WERI-Rb-1 (cell line): ENCODE measurements around the gene CNTNAP2.

Experiments used
- DNase-seq: peaks from one replicate; pipeline ENCODE4 v3.0.0-alpha.2; 2020
- H3K27ac ChIP-seq: fragments of 250-450 bp; sonication (Bioruptor Pico); 2 replicates; pipeline ENCODE4 v1.5.1; 2020; ENCODE audit warnings: mild to moderate bottlenecking, moderate library complexity
- H3K27me3 ChIP-seq: fragments of 250-450 bp; sonication (Bioruptor Pico); 2 replicates; pipeline ENCODE4 v1.5.1; 2021; ENCODE audit warnings: mild to moderate bottlenecking, low read depth, moderate library complexity; ENCODE audit not compliant: insufficient read depth, severe bottlenecking
- H3K36me3 ChIP-seq: fragments of 250-450 bp; sonication (Bioruptor Pico); 2 replicates; pipeline ENCODE4 v1.5.1; 2020; ENCODE audit warnings: mild to moderate bottlenecking, moderate library complexity
- H3K4me3 ChIP-seq: 2 replicates; pipeline ENCODE4 v1.5.1; 2011; ENCODE audit warnings: low read depth, mild to moderate bottlenecking, control low read depth, low read length
- H3K9me3 ChIP-seq: fragments of 250-450 bp; sonication (Bioruptor Pico); 2 replicates; pipeline ENCODE4 v1.5.1; 2021; ENCODE audit warnings: mild to moderate bottlenecking, moderate library complexity; ENCODE audit not compliant: severe bottlenecking
- TF ChIP-seq, protein P1 (sequence below): IDR thresholded peaks from 2 replicates; pipeline ENCODE4 v1.5.1; 2011; ENCODE audit warnings: low read depth, mild to moderate bottlenecking, control low read depth, inconsistent platforms, low read length

Gene CNTNAP2

GRCh38 chr7:147990942-147991341 is 1874.3 kb downstream of the CNTNAP2 start:
- DNase-seq: no peak
- Histone ChIP-seq H3K27me3 (no peaks in the 10 kb centered on the region), H3K9me3 (peaks cover 12% of the 10 kb centered on the region), H3K36me3 (no peaks in the 10 kb centered on the region), H3K4me3 (no peak overlapping the region), H3K27ac (no peak overlapping the region)
- TF ChIP-seq, protein P1, sequence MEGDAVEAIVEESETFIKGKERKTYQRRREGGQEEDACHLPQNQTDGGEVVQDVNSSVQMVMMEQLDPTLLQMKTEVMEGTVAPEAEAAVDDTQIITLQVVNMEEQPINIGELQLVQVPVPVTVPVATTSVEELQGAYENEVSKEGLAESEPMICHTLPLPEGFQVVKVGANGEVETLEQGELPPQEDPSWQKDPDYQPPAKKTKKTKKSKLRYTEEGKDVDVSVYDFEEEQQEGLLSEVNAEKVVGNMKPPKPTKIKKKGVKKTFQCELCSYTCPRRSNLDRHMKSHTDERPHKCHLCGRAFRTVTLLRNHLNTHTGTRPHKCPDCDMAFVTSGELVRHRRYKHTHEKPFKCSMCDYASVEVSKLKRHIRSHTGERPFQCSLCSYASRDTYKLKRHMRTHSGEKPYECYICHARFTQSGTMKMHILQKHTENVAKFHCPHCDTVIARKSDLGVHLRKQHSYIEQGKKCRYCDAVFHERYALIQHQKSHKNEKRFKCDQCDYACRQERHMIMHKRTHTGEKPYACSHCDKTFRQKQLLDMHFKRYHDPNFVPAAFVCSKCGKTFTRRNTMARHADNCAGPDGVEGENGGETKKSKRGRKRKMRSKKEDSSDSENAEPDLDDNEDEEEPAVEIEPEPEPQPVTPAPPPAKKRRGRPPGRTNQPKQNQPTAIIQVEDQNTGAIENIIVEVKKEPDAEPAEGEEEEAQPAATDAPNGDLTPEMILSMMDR: no peak

DNA sequence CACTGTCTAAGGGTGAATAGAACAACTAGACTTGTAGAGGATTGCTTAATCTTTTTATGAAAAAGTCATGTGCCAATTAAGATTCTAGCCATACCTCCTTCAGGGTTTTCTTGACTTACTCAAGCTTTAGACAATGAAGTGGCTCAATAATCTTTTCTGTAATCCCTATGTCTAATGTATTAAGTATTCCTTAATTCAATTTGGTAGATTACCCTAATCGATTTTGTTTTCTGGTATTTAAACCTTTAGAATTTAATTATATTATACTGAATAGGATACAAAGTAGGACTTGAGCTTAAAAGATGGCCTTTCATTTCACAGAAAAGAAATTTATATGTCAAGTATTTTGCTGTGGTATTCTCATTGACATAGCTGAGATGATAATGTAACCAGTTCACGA is 1876.1 kb downstream of the CNTNAP2 start:
- Histone ChIP-seq H3K36me3 (no peaks in the 10 kb centered on the region), H3K27ac (no peak overlapping the region), H3K27me3 (no peaks in the 10 kb centered on the region), H3K4me3 (no peak overlapping the region), H3K9me3 (peaks cover 12% of the 10 kb centered on the region)
- no peak for DNase-seq
- TF ChIP-seq, protein P1: no peak

- no peaks in the 10 kb centered on the region for H3K9me3 ChIP-seq
- no peaks in the 10 kb centered on the region for H3K27me3 ChIP-seq
- TF ChIP-seq, protein P1: no peak
- no peak for DNase-seq
- no peak overlapping the region for H3K27ac ChIP-seq
- no peaks in the 10 kb centered on the region for H3K36me3 ChIP-seq
- no peak overlapping the region for H3K4me3 ChIP-seq
Observed at GRCh38 chr7:147997636-147998035, 1881.0 kb downstream of the CNTNAP2 start.

DNA sequence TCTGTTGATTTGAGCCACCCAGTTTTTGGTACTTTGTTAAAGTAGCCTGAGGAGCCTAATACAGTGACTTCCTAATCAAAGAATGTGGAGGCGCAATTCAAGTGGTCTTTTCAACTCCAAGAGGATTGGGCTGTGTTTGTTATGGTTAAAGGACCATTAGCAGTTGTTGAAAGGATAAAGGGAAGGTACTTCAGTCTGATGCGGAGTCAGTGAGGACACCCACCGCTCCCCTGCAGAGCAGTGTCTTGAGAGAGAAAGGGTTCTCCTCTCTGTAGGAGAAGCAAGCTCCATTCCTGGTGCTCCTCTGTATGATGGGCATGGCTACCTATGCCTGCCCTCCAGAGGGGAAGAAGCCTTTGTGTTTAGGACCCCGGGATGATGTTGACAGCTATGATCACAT is 1883.4 kb downstream of the CNTNAP2 start:
- Histone ChIP-seq H3K9me3 (no peaks in the 10 kb centered on the region), H3K27me3 (no peaks in the 10 kb centered on the region), H3K36me3 (no peaks in the 10 kb centered on the region), H3K4me3 (no peak overlapping the region), H3K27ac (no peak overlapping the region)
- TF ChIP-seq, protein P1: no peak
- DNase-seq: no peak

DNA sequence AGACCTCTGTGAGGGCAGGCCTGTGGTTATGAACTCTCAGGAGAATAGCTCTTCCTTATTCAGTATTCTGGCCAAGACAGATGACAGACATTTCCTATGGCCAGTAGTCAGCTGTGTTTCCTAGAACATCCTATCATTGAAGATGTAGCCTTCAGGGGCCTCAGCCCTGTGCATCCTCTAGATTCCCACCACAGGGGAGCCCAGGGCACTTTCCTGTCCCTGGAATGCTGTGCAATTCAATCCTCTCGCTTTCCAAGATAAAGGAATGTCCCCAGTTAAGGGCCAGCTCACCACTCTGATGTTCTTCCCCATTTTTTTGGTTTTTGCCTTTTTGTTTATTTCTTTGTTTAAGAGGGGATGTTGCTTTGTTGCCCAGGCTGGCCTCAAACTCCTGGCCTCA is 1895.2 kb downstream of the CNTNAP2 start:
- no peak for DNase-seq
- H3K9me3 ChIP-seq: no peaks in the 10 kb centered on the region
- no peaks in the 10 kb centered on the region for H3K27me3 ChIP-seq
- TF ChIP-seq, protein P1: no peak
- H3K4me3 ChIP-seq: no peak overlapping the region
- H3K27ac ChIP-seq: no peak overlapping the region
- no peaks in the 10 kb centered on the region for H3K36me3 ChIP-seq

- H3K36me3 ChIP-seq: no peaks in the 10 kb centered on the region
- no peaks in the 10 kb centered on the region for H3K9me3 ChIP-seq
- TF ChIP-seq, protein P1: no peak
- H3K27me3 ChIP-seq: no peaks in the 10 kb centered on the region
- H3K27ac ChIP-seq: no peak overlapping the region
- DNase-seq: no peak
- no peak overlapping the region for H3K4me3 ChIP-seq
Observed at GRCh38 chr7:148014001-148014400, 1897.4 kb downstream of the CNTNAP2 start.
